HL-60 (cell line): Measurements from ENCODE around the gene ST8SIA4.
A peak's percentile ranks its signal among the peaks of the same experiment; 100 is the strongest.

Experiments used
- DNase-seq, 2 experiments: peaks; one replicate each; pipeline ENCODE4 v3.0.0-alpha.2; 2010 to 2020; ENCODE audit warnings: low read depth in 1 of 2, low spot score in 1 of 2
- H3K27ac ChIP-seq: fragments of 250-450 bp; sonication (Bioruptor Pico); replicated peaks from 2 replicates; pipeline ENCODE4 v1.5.1; 2020; ENCODE audit warnings: mild to moderate bottlenecking, moderate library complexity
- H3K27me3 ChIP-seq: fragments of 250-450 bp; sonication (Bioruptor Pico); 2 replicates; pipeline ENCODE4 v1.5.1; 2021; ENCODE audit warnings: mild to moderate bottlenecking, moderate library complexity; ENCODE audit not compliant: insufficient read depth, poor library complexity, severe bottlenecking
- H3K4me3 ChIP-seq: replicated peaks from 2 replicates; pipeline ENCODE4 v1.5.1; 2011; ENCODE audit warnings: mild to moderate bottlenecking, control low read depth, low read length; ENCODE audit not compliant: insufficient read depth
- CTCF ChIP-seq: IDR thresholded peaks from one replicate; pipeline ENCODE4 v1.5.1; 2011; ENCODE audit warnings: low read length, control low read depth, inconsistent platforms; ENCODE audit not compliant: insufficient read depth
- GABPA ChIP-seq: IDR thresholded peaks from 2 replicates; pipeline ENCODE4 v1.6.1; 2012; ENCODE audit warnings: low read depth
- POLR2AphosphoS5 ChIP-seq: IDR thresholded peaks from 2 replicates; pipeline ENCODE4 v1.6.1; 2012; ENCODE audit warnings: low read depth
- REST ChIP-seq: IDR thresholded peaks from 2 replicates; pipeline ENCODE4 v1.6.1; 2012; ENCODE audit warnings: low read depth; ENCODE audit not compliant: insufficient replicate concordance
- SPI1 ChIP-seq: IDR thresholded peaks from 2 replicates; pipeline ENCODE4 v1.6.1; 2012; ENCODE audit warnings: low read depth, mild to moderate bottlenecking, borderline replicate concordance

Gene ST8SIA4

GRCh38 chr5:100901821-100902341 lies 1.2 kb downstream of the ST8SIA4 start:
- peak in 1 of 2 experiments; percentile 83 for DNase-seq
- no peak for TF ChIP-seq CTCF
- peak; percentile 41; the same call in 1 of the 2 replicates for TF ChIP-seq POLR2AphosphoS5
- TF ChIP-seq REST: no peak
- TF ChIP-seq SPI1: peak; percentile 73; the same call in 1 of the 2 replicates
- no peak for TF ChIP-seq GABPA
- H3K4me3 ChIP-seq: peak overlapping the region; percentile 78
- peak overlapping the region; percentile 91 for H3K27ac ChIP-seq
- no peaks in the 10 kb centered on the region for H3K27me3 ChIP-seq

- Histone ChIP-seq H3K27me3 (no peaks in the 10 kb centered on the region), H3K27ac (peak overlapping the region; percentile 91), H3K4me3 (peak overlapping the region; percentile 78)
- TF ChIP-seq CTCF (no peak), GABPA (peak; percentile 53), REST (no peak), POLR2AphosphoS5 (peak; percentile 26; the same call in 1 of the 2 replicates), SPI1 (no peak)
- DNase-seq: peak in 1 of 2 experiments; percentile 88
Observed at GRCh38 chr5:100900796-100901781, 2.0 kb downstream of the ST8SIA4 start.

GRCh38 chr5:100900142-100900795 lies 2.8 kb downstream of the ST8SIA4 start:
- DNase-seq: peak in 1 of 2 experiments; percentile 42
- Histone ChIP-seq H3K27ac (peak overlapping the region; percentile 91), H3K4me3 (peak overlapping the region; percentile 78), H3K27me3 (no peaks in the 10 kb centered on the region)
- TF ChIP-seq SPI1: 0 out of 2 replicates have a peak, but pooled peaks have one; percentile 6
- no peak for TF ChIP-seq GABPA
- peak; percentile 1 for TF ChIP-seq CTCF
- TF ChIP-seq POLR2AphosphoS5: no peak; the same call in 1 of the 2 replicates
- TF ChIP-seq REST: no peak
